HG03457 (cell line): ENCODE results near the gene POLR3A.
"Not testable (repeated sequence)": the region's sequence is repeated elsewhere in the genome, so short reads cannot be mapped to it uniquely, and the experiment has no call there.

Experiments
- ATAC-seq: cut with Tn5 transposase; IDR thresholded peaks from one replicate; pipeline ENCODE4 v1.9.1; 2021; ENCODE audit warnings: moderate number of reproducible peaks; ENCODE audit not compliant: unreplicated experiment

The POLR3A gene

DNA sequence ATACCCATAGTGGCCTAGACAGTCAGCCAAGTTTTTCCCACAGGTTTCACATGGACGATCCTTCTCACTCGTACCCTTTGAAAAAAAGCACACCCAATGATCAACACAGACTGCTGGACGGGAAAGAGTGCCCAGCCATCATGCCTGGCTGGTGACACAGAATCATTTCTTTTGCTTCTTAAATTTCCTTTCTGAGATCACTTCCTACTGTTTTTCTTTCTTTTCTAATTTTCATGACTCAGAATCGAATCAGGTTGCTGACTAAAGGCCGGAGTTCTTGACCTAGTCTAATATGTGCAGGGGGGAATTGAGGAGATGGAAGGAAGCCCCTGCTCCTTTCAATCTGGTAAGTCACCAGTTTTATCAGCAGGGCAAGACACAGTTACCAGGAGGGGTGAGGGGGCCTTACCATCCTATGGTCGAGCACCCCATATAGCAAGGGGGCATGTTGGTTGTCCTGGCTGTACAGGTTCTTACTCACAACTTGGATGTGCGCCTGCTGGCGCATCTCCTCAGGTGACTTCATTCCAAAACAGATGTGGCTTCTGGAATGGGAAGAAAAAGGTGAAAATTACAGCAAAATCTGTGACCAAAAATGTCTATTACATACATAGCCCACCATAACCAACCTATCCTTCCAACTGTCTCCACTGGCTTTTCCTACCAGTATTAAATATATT is 3.5 kb downstream of the POLR3A start:
- ATAC-seq: no peak

- ATAC-seq: no peak
Observed at GRCh38 chr10:78023741-78024140, 5.6 kb downstream of the POLR3A start.

DNA sequence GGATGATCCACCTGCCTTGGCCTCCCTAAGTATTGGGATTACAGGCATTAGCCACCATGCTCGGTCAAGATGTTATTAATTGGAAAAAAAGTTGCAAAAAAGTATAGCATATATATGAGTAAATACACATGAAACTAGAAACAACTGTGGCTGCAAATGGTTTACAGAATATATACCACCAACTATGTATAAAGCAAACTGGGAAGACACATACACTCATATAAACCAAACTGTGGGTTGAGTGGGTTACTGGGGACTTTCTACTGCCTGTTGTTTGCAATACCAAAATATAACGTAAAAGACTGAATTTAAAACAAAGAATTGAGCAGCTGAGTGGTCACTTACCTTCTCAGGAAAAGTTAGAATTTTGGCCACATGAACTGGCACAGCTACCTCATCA is 8.1 kb downstream of the POLR3A start:
- ATAC-seq: no peak

DNA sequence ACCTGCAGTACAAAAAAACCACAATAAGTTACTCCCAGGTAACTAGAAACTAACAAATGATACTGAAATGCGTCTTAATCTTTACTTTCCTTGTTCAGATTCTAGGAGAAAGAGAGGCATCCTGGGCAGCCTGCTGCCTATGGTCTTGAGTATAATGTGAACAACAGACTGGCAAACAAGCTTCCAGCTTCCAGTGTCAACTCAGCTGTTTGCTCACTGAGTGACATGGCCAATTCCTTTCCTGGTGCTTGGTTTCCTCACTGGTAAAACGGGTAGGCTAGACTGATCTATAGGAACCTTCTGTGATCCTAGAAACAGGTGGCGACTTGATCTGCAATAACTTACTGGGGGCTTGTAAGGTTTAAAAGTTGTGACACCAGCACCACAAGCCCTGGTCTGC is 10.1 kb downstream of the POLR3A start:
- ATAC-seq: no peak

GRCh38 chr10:78017856-78018255 is 11.5 kb downstream of the POLR3A start:
- ATAC-seq: no peak

GRCh38 chr10:78015546-78015945 is 13.8 kb downstream of the POLR3A start:
- ATAC-seq: no peak

DNA sequence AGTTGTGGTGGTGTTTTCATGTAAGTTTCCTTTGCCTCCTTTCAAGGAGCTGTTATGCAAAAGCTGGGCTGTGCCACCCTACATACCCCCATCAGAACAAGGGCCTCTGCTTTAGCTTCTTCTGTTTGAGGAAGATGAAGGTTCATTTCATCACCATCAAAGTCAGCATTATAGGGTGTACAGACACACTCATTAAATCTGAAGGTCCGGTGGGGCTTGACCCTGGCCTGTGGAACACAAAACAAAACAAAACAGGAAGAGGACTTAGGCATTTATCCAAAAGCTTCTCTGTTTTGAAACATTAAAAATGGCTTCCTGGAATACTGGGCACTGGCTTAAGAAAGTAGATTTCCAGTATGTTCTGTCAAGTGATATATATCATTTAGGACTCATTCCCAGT is 15.8 kb downstream of the POLR3A start:
- ATAC-seq: no peak

DNA sequence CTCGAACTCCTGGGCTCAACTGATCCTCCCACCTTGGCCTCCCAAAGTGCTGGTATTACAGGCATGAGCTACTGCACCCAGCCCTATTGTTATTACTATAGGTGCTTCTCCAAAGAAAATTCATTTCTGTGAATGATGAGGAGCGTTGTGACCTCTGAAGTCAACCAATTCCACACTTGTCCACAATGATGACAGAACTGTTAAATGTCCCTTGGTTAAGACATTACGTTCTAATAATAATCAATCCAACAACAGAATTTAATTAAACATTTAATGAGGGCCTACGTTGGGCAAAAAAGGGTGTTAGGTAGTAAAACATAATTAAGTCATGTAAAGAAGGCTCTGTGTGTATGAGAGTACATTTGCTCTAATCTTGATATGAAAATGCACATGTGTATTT is 18.2 kb downstream of the POLR3A start:
- ATAC-seq: no peak

DNA sequence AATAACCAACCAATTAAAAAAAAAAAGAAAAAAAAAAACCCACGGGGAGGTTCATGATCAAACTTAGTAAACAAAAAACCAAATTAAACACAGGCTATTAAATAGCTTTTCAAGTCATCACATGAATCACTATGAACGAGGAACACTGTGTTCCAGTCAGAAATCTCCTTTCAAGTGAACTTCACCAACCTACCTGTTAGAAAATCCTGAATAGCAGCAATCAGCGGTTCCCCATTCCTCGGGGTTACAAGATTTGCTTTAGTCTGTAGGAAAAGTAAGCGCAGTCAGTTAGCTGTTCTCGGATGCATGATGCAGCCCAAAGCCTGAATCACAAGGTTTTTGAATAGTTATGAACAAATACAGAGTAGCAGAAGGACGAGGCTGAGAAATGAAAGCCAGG is 19.0 kb downstream of the POLR3A start:
- no peak for ATAC-seq

DNA sequence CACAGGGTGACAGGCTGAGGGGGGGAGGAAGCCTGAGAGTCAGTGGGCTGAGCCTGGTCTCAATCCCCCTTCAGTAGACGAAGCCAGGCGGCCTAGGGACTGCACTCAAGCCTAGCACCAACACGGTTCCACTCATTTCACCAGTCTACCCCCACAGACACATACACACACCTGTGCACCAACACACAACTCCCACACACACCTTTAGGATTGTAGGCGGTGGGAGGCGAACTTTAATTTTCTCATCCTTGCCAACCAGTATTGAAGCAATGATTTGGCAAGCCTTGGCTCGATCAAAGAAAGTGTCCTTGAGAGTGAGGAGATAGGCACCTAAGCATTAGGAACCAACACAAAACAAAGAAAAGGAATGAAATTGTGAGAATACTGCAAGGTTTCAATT is 19.7 kb downstream of the POLR3A start:
- ATAC-seq: no peak

- ATAC-seq: no peak
Observed at GRCh38 chr10:78007172-78007571, 22.1 kb downstream of the POLR3A start.

GRCh38 chr10:78004215-78005026 is 24.9 kb downstream of the POLR3A start:
- ATAC-seq: no peak

DNA sequence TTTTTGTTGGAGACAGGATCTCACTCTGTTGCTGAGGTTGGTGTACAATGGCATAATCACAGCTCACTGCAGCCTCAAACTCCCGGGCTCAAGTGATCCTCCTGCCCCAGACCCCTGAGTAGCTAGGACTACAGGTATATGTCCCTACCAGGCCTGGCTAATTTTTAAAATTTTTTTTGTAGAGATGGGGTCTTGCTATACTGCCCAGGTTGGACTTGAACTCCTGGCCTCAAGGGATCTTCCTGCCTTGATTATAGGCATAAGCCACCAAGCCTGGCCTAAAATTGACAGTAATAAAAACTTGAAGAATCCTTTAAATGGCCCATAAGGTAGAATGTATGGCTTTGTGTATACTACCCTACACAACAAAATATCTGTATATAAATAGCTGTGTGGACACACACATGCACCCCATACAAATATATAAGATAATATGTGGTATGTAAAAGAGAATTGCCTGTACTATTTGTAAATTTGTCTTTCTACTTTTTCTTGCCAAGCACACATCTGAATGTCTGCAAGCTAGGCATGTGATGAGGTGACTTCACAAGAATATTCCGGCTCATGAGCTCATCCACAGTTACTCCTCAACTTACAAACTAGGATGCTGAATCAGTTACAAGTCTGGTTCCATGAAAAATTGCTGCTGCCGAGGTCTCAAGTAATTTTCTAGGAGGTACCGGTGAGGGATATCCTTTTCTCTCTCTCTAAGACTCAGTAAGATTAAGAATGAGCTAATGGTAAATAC is 26.6 kb downstream of the POLR3A start:
- no peak for ATAC-seq

- no peak for ATAC-seq
Observed at GRCh38 chr10:78000956-78001472, 28.3 kb downstream of the POLR3A start.

- no peak for ATAC-seq
Observed at GRCh38 chr10:78000206-78000605, 29.1 kb downstream of the POLR3A start.

DNA sequence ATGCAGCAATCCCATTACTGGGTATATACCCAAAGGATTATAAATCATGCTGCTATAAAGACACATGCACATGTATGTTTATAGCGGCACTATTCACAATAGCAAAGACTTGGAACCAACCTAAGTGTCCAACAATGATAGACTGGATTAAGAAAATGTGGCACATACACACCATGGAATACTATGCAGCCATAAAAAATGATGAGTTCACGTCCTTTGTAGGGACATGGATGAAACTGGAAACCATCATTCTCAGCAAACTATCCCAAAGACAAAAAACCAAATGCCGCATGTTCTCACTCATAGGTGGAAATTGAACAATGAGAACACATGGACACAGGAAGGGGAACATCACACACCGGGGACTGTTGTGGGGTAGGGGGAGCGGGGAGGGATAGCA is 30.5 kb downstream of the POLR3A start:
- not testable (repeated sequence) for ATAC-seq

GRCh38 chr10:77993620-77994019 is 35.7 kb downstream of the POLR3A start:
- no peak for ATAC-seq

GRCh38 chr10:77989081-77989724 is 40.1 kb downstream of the POLR3A start:
- ATAC-seq: no peak

DNA sequence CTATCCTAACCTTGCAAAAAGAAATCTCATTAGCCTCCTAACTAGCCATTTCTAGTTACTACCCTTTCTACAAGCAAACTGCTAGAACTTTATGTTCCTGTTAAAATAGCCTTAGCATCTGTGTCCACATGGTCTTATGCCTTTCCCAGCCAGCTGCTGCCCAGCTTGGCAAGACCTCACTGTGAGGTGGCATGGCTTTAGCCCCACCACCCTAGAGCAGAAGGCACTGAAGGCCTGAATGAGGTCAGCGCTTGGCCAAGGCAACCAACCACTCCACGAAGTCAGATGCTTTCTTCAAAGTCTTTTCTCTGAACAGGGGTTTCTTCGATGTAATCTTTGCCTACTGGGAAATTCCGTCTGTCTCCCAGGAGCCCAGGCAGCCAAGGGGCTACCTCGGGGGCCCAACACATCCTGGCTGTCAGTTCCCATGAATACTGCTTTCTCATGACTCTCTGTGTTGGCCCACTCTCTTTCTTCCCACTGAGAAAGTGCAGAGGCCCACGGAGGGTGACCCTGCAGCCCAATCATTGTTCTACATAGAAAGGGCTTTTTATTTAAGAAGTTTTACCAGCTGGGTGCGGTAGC is 41.6 kb downstream of the POLR3A start:
- no peak for ATAC-seq

GRCh38 chr10:77984986-77985385 is 44.3 kb downstream of the POLR3A start:
- no peak for ATAC-seq
